Measurements from ENCODE around the gene USP10. TPM values are rescaled to one million over a fixed set of nuclear protein-coding genes. Genes with fewer than 3 reads are reported as not detected.

Gene USP10
- total and polyA plus RNA-seq, 2 donors from 2014 or later = 36.8 to 79.5 TPM

- Histone ChIP-seq H3K9ac (ENCODE audit: low read length in 3 of 3) (no peak overlapping the region), H3K36me3 (ENCODE audit: control insufficient read depth in 2 of 3, insufficient read depth in 3 of 3, low read length in 3 of 3) (no peaks in the 10 kb centered on the region), H3K4me3 (ENCODE audit: low read length in 3 of 3) (no peak overlapping the region), H3K4me1 (ENCODE audit: control insufficient read depth in 2 of 3, insufficient read depth in 2 of 3, low read depth in 1 of 3, low read length in 3 of 3) (peaks cover 0 to 34% (median 22%) of the 10 kb centered on the region in 3 donors), H3K27me3 (ENCODE audit: control insufficient read depth, insufficient read depth, low read length) (no peaks in the 10 kb centered on the region), H3K27ac (ENCODE audit: low read depth in 2 of 2, low read length in 2 of 2) (peak overlapping the region; percentile 7 to 36), H3K9me3 (ENCODE audit: control insufficient read depth in 2 of 3, insufficient read depth in 1 of 3, low read length in 3 of 3) (no peaks in the 10 kb centered on the region)
- intact Hi-C loops (cut with DNase I) = no loop called here
- DNase-seq = no peak
- FAIRE-seq = no peak
- TF ChIP-seq CTCF (IDR thresholded peaks at IDR 0.05; ENCODE audit: borderline replicate concordance, extremely low read depth, insufficient read depth) = no peak
Measured at GRCh38 chr16:84737192-84738011, 37.6 kb downstream of the USP10 start.

GRCh38 chr16:84738255-84739038 lies 38.6 kb downstream of the USP10 start:
- TF ChIP-seq CTCF (IDR thresholded peaks at IDR 0.05; ENCODE audit: borderline replicate concordance, extremely low read depth, insufficient read depth) = peak; percentile 69
- FAIRE-seq (no peak), DNase-seq (peak; percentile 61 to 83 (median 73))
- Histone ChIP-seq H3K9me3 (ENCODE audit: control insufficient read depth in 2 of 3, insufficient read depth in 1 of 3, low read length in 3 of 3) (no peaks in the 10 kb centered on the region), H3K9ac (ENCODE audit: low read length in 3 of 3) (no peak overlapping the region), H3K36me3 (ENCODE audit: control insufficient read depth in 2 of 3, insufficient read depth in 3 of 3, low read length in 3 of 3) (no peaks in the 10 kb centered on the region), H3K27me3 (ENCODE audit: control insufficient read depth, insufficient read depth, low read length) (no peaks in the 10 kb centered on the region), H3K4me1 (ENCODE audit: control insufficient read depth in 2 of 3, insufficient read depth in 2 of 3, low read depth in 1 of 3, low read length in 3 of 3) (peaks cover 0 to 32% (median 22%) of the 10 kb centered on the region in 3 donors), H3K4me3 (ENCODE audit: low read length in 3 of 3) (no peak overlapping the region), H3K27ac (ENCODE audit: low read depth in 2 of 2, low read length in 2 of 2) (no peak overlapping the region)
- intact Hi-C loops (cut with DNase I) = no loop called here

- intact Hi-C loops (cut with DNase I) = no loop called here
- no peak overlapping the region for H3K9ac ChIP-seq (ENCODE audit: low read length in 3 of 3)
Measured at GRCh38 chr16:84739349-84740124, 39.7 kb downstream of the USP10 start.

More at GRCh38 chr16:84739349-84740124, 39.7 kb downstream of the USP10 start:
- no peaks in the 10 kb centered on the region for H3K36me3 ChIP-seq (ENCODE audit: control insufficient read depth in 2 of 3, insufficient read depth in 3 of 3, low read length in 3 of 3)
- peaks cover 0 to 32% (median 22%) of the 10 kb centered on the region in 3 donors for H3K4me1 ChIP-seq (ENCODE audit: control insufficient read depth in 2 of 3, insufficient read depth in 2 of 3, low read depth in 1 of 3, low read length in 3 of 3)
- no peaks in the 10 kb centered on the region for H3K27me3 ChIP-seq (ENCODE audit: control insufficient read depth, insufficient read depth, low read length)
- no peak overlapping the region for H3K4me3 ChIP-seq (ENCODE audit: low read length in 3 of 3)
- peak in 1 of 5 donors; percentile 39 for DNase-seq
- H3K27ac ChIP-seq (ENCODE audit: low read depth in 2 of 2, low read length in 2 of 2) = no peak overlapping the region
- TF ChIP-seq CTCF (IDR thresholded peaks at IDR 0.05; ENCODE audit: borderline replicate concordance, extremely low read depth, insufficient read depth) = no peak
- no peak for FAIRE-seq
- no peaks in the 10 kb centered on the region for H3K9me3 ChIP-seq (ENCODE audit: control insufficient read depth in 2 of 3, insufficient read depth in 1 of 3, low read length in 3 of 3)
